K562 (cell line): ENCODE measurements around the gene TNFRSF6B. TPM values are rescaled to one million over a fixed set of nuclear protein-coding genes. Genes with fewer than 3 reads are reported as not detected.

Experiments used
- ATAC-seq: fragments of 200-7000 bp; cut with Tn5 transposase; 3 replicates; pipeline ENCODE4 v1.9.1; 2020; ENCODE audit warnings: moderate library complexity
- BruUV-seq: library from RNA; stranded (reverse); fragments of 400-500 nt; replicated peaks from 2 replicates; lab custom pipeline; 2021; lab: Mats Ljungman, UMichigan
- CTCF ChIA-PET: fragments of 300-600 bp; formaldehyde crosslinking; extraction: SDS; loops from one replicate; lab custom pipeline; 2021; ENCODE audit warnings: low intra/inter-chr PET ratio; lab: Yijun Ruan, JAX
- POLR2A ChIA-PET: fragments of 300-600, 350-650 bp; sonication (Branson Sonifier 250); formaldehyde crosslinking; extraction: SDS; loops from one replicate; lab custom pipeline; 2021; ENCODE audit warnings: antibody characterized with exemption, inconsistent platforms; lab: Yijun Ruan, JAX
- DNase-seq, 4 experiments: peaks; one replicate each; pipeline versions ENCODE4 v3.0.0 to v3.0.0-alpha.2; 2011 to 2018; ENCODE audit warnings: low spot score in 3 of 4, mixed read lengths in 3 of 4; ENCODE audit errors: extremely low read depth in 1 of 4
- FAIRE-seq: peaks from 2 replicates; lab custom pipeline; 2011; peaks lifted over from hg19 to GRCh38; lab: Jason Lieb, UNC
- H2AFZ ChIP-seq: 2 replicates; pipeline ENCODE4 v1.6.0; 2011; ENCODE audit warnings: low read depth, low read length, control low read depth, inconsistent platforms
- H3K27ac ChIP-seq: fragments of 200-600 bp; 3 replicates; pipeline ENCODE4 v1.8.0; 2011; ENCODE audit warnings: low read depth, mild to moderate bottlenecking, control low read depth, inconsistent platforms, low read length, moderate library complexity, mixed read lengths; ENCODE audit errors: extremely low read depth
- H3K27me3 ChIP-seq, 2 experiments: fragments of 300-600 bp in 1 of 2; 2 replicates in 1 of 2; 3 replicates in 1 of 2; pipeline versions ENCODE4 v1.6.0 to v1.8.0; 2011; ENCODE audit warnings: inconsistent platforms in 2 of 2, low read length in 2 of 2, mild to moderate bottlenecking in 1 of 2, mixed read lengths in 1 of 2, moderate library complexity in 1 of 2; ENCODE audit not compliant: control insufficient read depth in 2 of 2, insufficient read depth in 2 of 2
- H3K36me3 ChIP-seq: fragments of 300-600 bp; 3 replicates; pipeline ENCODE4 v1.8.0; 2011; ENCODE audit warnings: mild to moderate bottlenecking, low read length, inconsistent platforms; ENCODE audit not compliant: control insufficient read depth, insufficient read depth
- H3K4me1 ChIP-seq, 2 experiments: fragments of 200-600 bp in 1 of 2; replicated peaks in 1 of 2; 2 replicates in 1 of 2; 3 replicates in 1 of 2; pipeline versions ENCODE4 v1.5.1 to v1.8.0; 2011; ENCODE audit warnings: inconsistent platforms in 2 of 2, low read length in 2 of 2, mild to moderate bottlenecking in 1 of 2, mixed read lengths in 1 of 2, moderate library complexity in 1 of 2; ENCODE audit not compliant: control insufficient read depth in 2 of 2, insufficient read depth in 2 of 2
- H3K4me2 ChIP-seq: 2 replicates; pipeline ENCODE4 v1.6.1; 2011; ENCODE audit warnings: low read length, control low read depth, inconsistent platforms, mixed read lengths; ENCODE audit not compliant: insufficient read depth
- H3K4me3 ChIP-seq: fragments of 200-600 bp; sonication (generic), shearing (Covaris generic); 2 replicates; pipeline ENCODE4 v1.5.1; 2016; ENCODE audit warnings: control low read depth, inconsistent platforms
- H3K79me2 ChIP-seq: fragments of 200-600 bp; 3 replicates; pipeline ENCODE4 v1.8.0; 2011; ENCODE audit warnings: low read length, inconsistent platforms; ENCODE audit not compliant: control insufficient read depth, insufficient read depth
- H3K9ac ChIP-seq, 2 experiments: 2 replicates each; pipeline versions ENCODE4 v1.6.0 to v1.6.1; 2011; ENCODE audit warnings: low read depth in 2 of 2, low read length in 2 of 2, control low read depth in 1 of 2, inconsistent platforms in 1 of 2, mild to moderate bottlenecking in 1 of 2, mixed read lengths in 1 of 2; ENCODE audit not compliant: insufficient read depth in 1 of 2
- H3K9me1 ChIP-seq: one replicate; pipeline ENCODE4 v1.6.0; 2011; ENCODE audit warnings: inconsistent platforms, mild to moderate bottlenecking, low read length, moderate library complexity; ENCODE audit not compliant: control insufficient read depth, insufficient read depth
- H3K9me3 ChIP-seq: replicated peaks from 2 replicates; pipeline ENCODE4 v1.5.1; 2011; ENCODE audit warnings: low read depth, low read length, inconsistent platforms; ENCODE audit not compliant: control insufficient read depth, insufficient read depth
- H4K20me1 ChIP-seq: replicated peaks from 2 replicates; pipeline ENCODE4 v1.6.1; 2011; ENCODE audit warnings: low read length, inconsistent platforms, mixed read lengths; ENCODE audit not compliant: control insufficient read depth, insufficient read depth
- CREB1 ChIP-seq, 2 experiments: sonication (generic) in 1 of 2; formaldehyde crosslinking in 1 of 2; IDR thresholded peaks; 2 replicates each; pipeline versions ENCODE4 v1.6.1 to v1.8.0; 2012 to 2022; ENCODE audit warnings: inconsistent platforms in 1 of 2, mild to moderate bottlenecking in 1 of 2, missing genetic modification reagents in 1 of 2, moderate library complexity in 1 of 2
- E2F6 ChIP-seq, 2 experiments: IDR thresholded peaks; 2 replicates each; pipeline ENCODE4 v1.6.1; 2011; ENCODE audit warnings: borderline replicate concordance in 1 of 2, control low read depth in 1 of 2, low read depth in 1 of 2, low read length in 1 of 2, mild to moderate bottlenecking in 1 of 2, mixed read lengths in 1 of 2, moderate library complexity in 1 of 2; ENCODE audit not compliant: insufficient read depth in 1 of 2, insufficient read length in 1 of 2, poor library complexity in 1 of 2, severe bottlenecking in 1 of 2; ENCODE audit errors: extremely low read depth in 1 of 2
- MYNN ChIP-seq, 2 experiments: sonication (generic); formaldehyde crosslinking in 1 of 2; IDR thresholded peaks; 2 replicates each; pipeline versions ENCODE4 v1.5.0 to v1.6.1; 2016 to 2020; ENCODE audit warnings: antibody characterized with exemption in 1 of 2, missing genetic modification reagents in 1 of 2
- POLR2AphosphoS2 ChIP-seq: IDR thresholded peaks from 2 replicates; pipeline ENCODE4 v1.6.1; 2012; ENCODE audit warnings: low read length, improper control_type of control experiment
- RUNX1 ChIP-seq: sonication (generic); IDR thresholded peaks from 2 replicates; pipeline ENCODE4 v1.6.1; 2016; ENCODE audit warnings: antibody characterized with exemption, low read depth
- SIN3A ChIP-seq, 2 experiments: fragments of 150-350 bp in 1 of 2; IDR thresholded peaks; 2 replicates each; pipeline ENCODE4 v1.6.1; 2011 to 2016; ENCODE audit warnings: borderline replicate concordance in 2 of 2, low read depth in 2 of 2, low read length in 2 of 2, mild to moderate bottlenecking in 2 of 2, moderate library complexity in 2 of 2; ENCODE audit not compliant: control insufficient read depth in 1 of 2
- ZNF140 ChIP-seq: fragments of 250-450 bp; sonication (Bioruptor Pico); IDR thresholded peaks from 2 replicates; pipeline ENCODE4 v1.8.0; 2021; ENCODE audit warnings: moderate library complexity, mild to moderate bottlenecking, inconsistent platforms
- ZNF263 ChIP-seq: sonication (generic); formaldehyde crosslinking; IDR thresholded peaks from 2 replicates; pipeline ENCODE4 v1.8.0; 2022; ENCODE audit warnings: mild to moderate bottlenecking, missing genetic modification reagents, borderline replicate concordance
- WGBS: fragments of 100-300 bp; shearing (Covaris generic); methylation state at CpG from one replicate; pipeline ENCODE4 v1.1.6; 2016; ENCODE audit warnings: low coverage, mixed read lengths; ENCODE audit not compliant: insufficient coverage; ENCODE audit errors: missing lambda C conversion rate; 5-methylcytosine and 5-hydroxymethylcytosine counted together
- in situ Hi-C: fragments of 300-500 bp; cut with MboI; formaldehyde crosslinking; loops from 4 replicates; pipeline ENCODE4 v1.15.0; 2018; ENCODE audit warnings: inconsistent platforms, mixed read lengths
- intact Hi-C: fragments of 100-400 bp; cut with micrococcal nuclease; formaldehyde crosslinking; loops from 2 replicates; pipeline ENCODE4 v1.14.2; 2022
- polyA plus RNA-seq, 8 experiments: library from polyadenylated mRNA; depleted of rRNA in 4 of 8; stranded (reverse) in 5 of 8; unstranded in 3 of 8; fragments of >200 nt; fragmentation: Nextera tagmentation in 2 of 8; fragmentation: Illumina TruSeq in 1 of 8; extraction: Ambion mirVana in 2 of 8; extraction: Trizol in 1 of 8; gene quantifications; 2 replicates each; pipeline versions ENCODE4 v1.2.1 to v1.2.3, GENCODE V29; 2011 to 2014; ENCODE audit warnings: inconsistent platforms in 1 of 8, missing spikeins in 1 of 8
- total RNA-seq, 7 experiments: library from RNA; depleted of rRNA in 6 of 7; stranded (reverse); fragments of >200 nt in 6 of 7; fragmentation: Illumina TruSeq in 2 of 7; extraction: Trizol in 2 of 7; gene quantifications; 2 replicates each; pipeline versions ENCODE4 v1.2.1 to v1.2.3, GENCODE V29; 2011 to 2021; ENCODE audit warnings: low replicate concordance in 1 of 7
- TF ChIP-seq, protein P1 (sequence below): sonication (generic); formaldehyde crosslinking; IDR thresholded peaks from 2 replicates; pipeline ENCODE4 v1.8.1; 2023; ENCODE audit warnings: missing genetic modification reagents, mild to moderate bottlenecking, borderline replicate concordance

Gene TNFRSF6B
- total and polyA plus RNA-seq, 9 of the 15 experiments (the other 6 are each of a cell fraction or from before 2014, with no cell fraction given), result 0.10 to 3.5 (median 0.32) TPM; not detected in 6

DNA sequence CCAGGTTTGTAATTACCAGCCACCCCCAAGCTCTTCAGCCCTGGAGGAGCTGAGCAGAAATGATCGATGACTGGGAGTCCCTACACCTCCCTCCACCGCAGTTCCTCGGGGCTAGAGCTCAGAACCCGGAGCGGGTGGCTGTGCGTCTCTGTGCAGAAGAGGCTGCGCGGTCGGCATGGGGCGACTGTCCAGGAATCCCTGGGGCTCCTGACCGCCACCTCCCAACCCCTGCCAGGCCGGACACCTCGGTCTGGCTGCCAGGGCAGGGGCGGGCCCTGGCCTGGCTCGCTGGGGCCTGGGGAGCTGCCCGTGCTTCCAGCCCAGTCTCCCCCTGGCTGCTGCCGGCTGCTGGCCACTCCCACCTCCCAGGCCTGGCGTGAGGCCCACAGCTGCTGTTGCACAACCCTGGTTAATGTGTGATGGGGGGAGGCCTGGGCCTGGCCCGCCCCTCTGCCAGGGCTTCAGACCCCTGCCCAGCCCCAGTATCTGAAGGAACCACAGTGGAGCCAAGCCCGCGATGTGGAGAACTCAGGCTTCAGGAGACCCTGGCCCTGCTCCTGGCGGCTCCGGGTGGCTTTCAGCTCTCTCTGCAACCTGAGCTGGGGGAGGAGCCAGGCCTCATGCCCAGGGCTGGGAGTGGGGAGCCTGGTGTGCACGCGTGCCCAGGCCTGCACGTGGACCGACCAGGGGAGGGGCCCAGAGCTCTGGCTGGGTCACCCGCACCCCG, 44.3 kb downstream of the TNFRSF6B start:
- H3K9me3 ChIP-seq, result no peaks in the 10 kb centered on the region
- H3K9ac ChIP-seq, result peak overlapping the region; percentile 82 to 96
- in situ Hi-C loops, result no loop called here
- H4K20me1 ChIP-seq, result no peaks in the 10 kb centered on the region; the same call in 1 of the 2 replicates
- peaks cover 16% of the 10 kb centered on the region for H3K79me2 ChIP-seq
- peaks cover 44% of the 10 kb centered on the region; the same call in 1 of the 3 replicates for H3K36me3 ChIP-seq
- ChIA-PET CTCF (no interaction called here), POLR2A (interaction anchor here (0.6 to 2.0 kb wide), 13 partner anchors 10 to 240 kb away, joined by 3 to 7 read pairs (median 3); partner anchors contain the start of genes ARFRP1, PRPF6 and ZGPAT)
- ATAC-seq (peak; percentile 80), DNase-seq (peak; percentile 65 to 87 (median 76)), FAIRE-seq (peak; percentile 93)
- H3K27me3 ChIP-seq, result no peaks in the 10 kb centered on the region
- H3K4me3 ChIP-seq, result peak overlapping the region; percentile 66
- peak overlapping the region; percentile 82 for H3K27ac ChIP-seq
- peaks cover 11 to 78% of the 10 kb centered on the region in 2 experiments for H3K4me1 ChIP-seq
- peak overlapping the region; percentile 84 for H3K4me2 ChIP-seq
- peak overlapping the region; percentile 70 for H2AFZ ChIP-seq
- BruUV-seq, result TSS peak; percentile 44
- intact Hi-C loops, result no loop called here
- WGBS, result under 1% methylated on average over 16 of the region's 29 CpGs
- no peaks in the 10 kb centered on the region for H3K9me1 ChIP-seq
- TF ChIP-seq, protein P1, sequence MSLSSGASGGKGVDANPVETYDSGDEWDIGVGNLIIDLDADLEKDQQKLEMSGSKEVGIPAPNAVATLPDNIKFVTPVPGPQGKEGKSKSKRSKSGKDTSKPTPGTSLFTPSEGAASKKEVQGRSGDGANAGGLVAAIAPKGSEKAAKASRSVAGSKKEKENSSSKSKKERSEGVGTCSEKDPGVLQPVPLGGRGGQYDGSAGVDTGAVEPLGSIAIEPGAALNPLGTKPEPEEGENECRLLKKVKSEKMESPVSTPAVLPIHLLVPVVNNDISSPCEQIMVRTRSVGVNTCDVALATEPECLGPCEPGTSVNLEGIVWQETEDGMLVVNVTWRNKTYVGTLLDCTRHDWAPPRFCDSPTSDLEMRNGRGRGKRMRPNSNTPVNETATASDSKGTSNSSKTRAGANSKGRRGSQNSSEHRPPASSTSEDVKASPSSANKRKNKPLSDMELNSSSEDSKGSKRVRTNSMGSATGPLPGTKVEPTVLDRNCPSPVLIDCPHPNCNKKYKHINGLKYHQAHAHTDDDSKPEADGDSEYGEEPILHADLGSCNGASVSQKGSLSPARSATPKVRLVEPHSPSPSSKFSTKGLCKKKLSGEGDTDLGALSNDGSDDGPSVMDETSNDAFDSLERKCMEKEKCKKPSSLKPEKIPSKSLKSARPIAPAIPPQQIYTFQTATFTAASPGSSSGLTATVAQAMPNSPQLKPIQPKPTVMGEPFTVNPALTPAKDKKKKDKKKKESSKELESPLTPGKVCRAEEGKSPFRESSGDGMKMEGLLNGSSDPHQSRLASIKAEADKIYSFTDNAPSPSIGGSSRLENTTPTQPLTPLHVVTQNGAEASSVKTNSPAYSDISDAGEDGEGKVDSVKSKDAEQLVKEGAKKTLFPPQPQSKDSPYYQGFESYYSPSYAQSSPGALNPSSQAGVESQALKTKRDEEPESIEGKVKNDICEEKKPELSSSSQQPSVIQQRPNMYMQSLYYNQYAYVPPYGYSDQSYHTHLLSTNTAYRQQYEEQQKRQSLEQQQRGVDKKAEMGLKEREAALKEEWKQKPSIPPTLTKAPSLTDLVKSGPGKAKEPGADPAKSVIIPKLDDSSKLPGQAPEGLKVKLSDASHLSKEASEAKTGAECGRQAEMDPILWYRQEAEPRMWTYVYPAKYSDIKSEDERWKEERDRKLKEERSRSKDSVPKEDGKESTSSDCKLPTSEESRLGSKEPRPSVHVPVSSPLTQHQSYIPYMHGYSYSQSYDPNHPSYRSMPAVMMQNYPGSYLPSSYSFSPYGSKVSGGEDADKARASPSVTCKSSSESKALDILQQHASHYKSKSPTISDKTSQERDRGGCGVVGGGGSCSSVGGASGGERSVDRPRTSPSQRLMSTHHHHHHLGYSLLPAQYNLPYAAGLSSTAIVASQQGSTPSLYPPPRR (CRISPR knock-in tag), result no peak
- TF ChIP-seq RUNX1 (no peak), POLR2AphosphoS2 (no peak), ZNF263 (peak; percentile 29; the same call in 1 of the 2 replicates), MYNN (IDR thresholded peaks at IDR 0.05) (peak; percentile 67; the same call in 1 of the 2 replicates), MYNN (CRISPR knock-in tag; IDR thresholded peaks at IDR 0.05) (no peak), E2F6 (IDR thresholded peaks at IDR 0.05; ENCODE audit: borderline replicate concordance in 1 of 2, extremely low read depth in 1 of 2, insufficient read depth in 1 of 2, insufficient read length in 1 of 2, low read depth in 1 of 2, low read length in 1 of 2, poor library complexity in 1 of 2, severe bottlenecking in 1 of 2) (peak; percentile 34 to 36), SIN3A (IDR thresholded peaks at IDR 0.05; ENCODE audit: borderline replicate concordance in 2 of 2, control insufficient read depth in 1 of 2, low read depth in 2 of 2, low read length in 2 of 2) (peak; percentile 57 to 83; a peak in 2 of 4 replicates), ZNF140 (CRISPR knock-in tag) (no peak), CREB1 (IDR thresholded peaks at IDR 0.05) (0 out of 2 replicates have a peak, but pooled peaks have one; percentile 32), CREB1 (CRISPR knock-in tag; IDR thresholded peaks at IDR 0.05) (no peak; the same call in 1 of the 2 replicates)
